Spleen (tissue), 11 donors: ENCODE measurements around the gene PLK1. TPM values are rescaled to one million over a fixed set of nuclear protein-coding genes. Genes with fewer than 3 reads are reported as not detected.
A peak's percentile ranks its signal among the peaks of the same experiment; 100 is the strongest.

ENCODE experiments used
- DNase-seq: peaks from one replicate; pipeline ENCODE4 v3.0.0-alpha.2; 2020
- H3K27ac ChIP-seq, 8 donors: fragments of 200-600 bp; sonication (generic) in 7 of 8; 1 replicate in 4 of 8; 2 replicates in 4 of 8; pipeline versions ENCODE4 v1.5.0 to v1.8.0; 2016 to 2021; ENCODE audit warnings: inconsistent platforms in 4 of 8, mild to moderate bottlenecking in 4 of 8, moderate library complexity in 1 of 8
- H3K27me3 ChIP-seq, 7 donors: fragments of 200-600 bp; sonication (generic) in 6 of 7; replicated peaks in 1 of 7; 1 replicate in 4 of 7; 2 replicates in 3 of 7; pipeline versions ENCODE4 v1.5.0 to v1.8.0; 2016 to 2021; ENCODE audit warnings: inconsistent platforms in 3 of 7, mild to moderate bottlenecking in 1 of 7
- H3K36me3 ChIP-seq, 6 donors: fragments of 200-600 bp; sonication (generic) in 5 of 6; 1 replicate in 4 of 6; 2 replicates in 2 of 6; pipeline versions ENCODE4 v1.5.0 to v1.8.0; 2016 to 2021; ENCODE audit warnings: inconsistent platforms in 2 of 6
- H3K4me1 ChIP-seq, 6 donors: fragments of 200-600 bp; sonication (generic) in 5 of 6; 1 replicate in 3 of 6; 2 replicates in 3 of 6; pipeline versions ENCODE4 v1.5.0 to v1.8.0; 2016 to 2021; ENCODE audit warnings: inconsistent platforms in 3 of 6
- H3K4me3 ChIP-seq, 8 donors: fragments of 200-600 bp; sonication (generic) in 7 of 8; 1 replicate in 4 of 8; 2 replicates in 4 of 8; pipeline versions ENCODE4 v1.5.0 to v1.8.0; 2016 to 2021; ENCODE audit warnings: inconsistent platforms in 4 of 8, mild to moderate bottlenecking in 4 of 8, moderate library complexity in 2 of 8
- H3K9me3 ChIP-seq, 8 donors: fragments of 200-600 bp; sonication (generic) in 7 of 8; 1 replicate in 4 of 8; 2 replicates in 4 of 8; pipeline versions ENCODE4 v1.5.0 to v1.8.0; 2016 to 2021; ENCODE audit warnings: inconsistent platforms in 4 of 8
- CTCF ChIP-seq, 11 experiments: fragments of 200-600 bp in 7 of 11; fragments of 450-650 bp in 4 of 11; sonication (generic) in 4 of 11; IDR thresholded peaks in 8 of 11; conservative IDR thresholded peaks in 3 of 11; 1 replicate in 7 of 11; 2 replicates in 4 of 11; pipeline versions ENCODE4 v1.4.0 to v1.8.0; 2016 to 2021; ENCODE audit warnings: antibody characterized with exemption in 11 of 11, inconsistent platforms in 4 of 11, mild to moderate bottlenecking in 1 of 11
- POLR2A ChIP-seq, 3 donors: fragments of 450-650 bp; IDR thresholded peaks; one replicate each; pipeline ENCODE4 v1.5.1; 2017; ENCODE audit warnings: antibody characterized with exemption in 3 of 3, mild to moderate bottlenecking in 1 of 3
- POLR2AphosphoS5 ChIP-seq, 3 donors: sonication (generic); formaldehyde crosslinking; IDR thresholded peaks; one replicate each; pipeline ENCODE4 v1.5.1; 2017; ENCODE audit warnings: antibody characterized with exemption in 3 of 3
- WGBS, 5 donors: extraction: QIAGEN DNeasy Blood & Tissue Kit in 3 of 5; methylation state at CpG; one replicate each; pipeline versions ENCODE4 v1.1.5 to v1.1.7; 2013 to 2018; 5-methylcytosine and 5-hydroxymethylcytosine counted together
- intact Hi-C: fragments of 100-400 bp; cut with DNase I; formaldehyde crosslinking; loops from one replicate; pipeline ENCODE4 v1.15.0; 2023; ENCODE audit warnings: low total_unique reads
- polyA plus RNA-seq, 3 donors: library from polyadenylated mRNA; stranded (reverse); fragments of 200-250 nt; gene quantifications; one replicate each; pipeline ENCODE4 v1.2.1, GENCODE V29; 2013
- total RNA-seq, 7 donors: library from RNA; depleted of rRNA in 3 of 7; stranded (reverse); fragments of >200 nt in 3 of 7; fragmentation: NEBNext Ultra II Directional in 4 of 7; extraction: Animal tissue kit (Norgen Biotek cat#: 25700) in 4 of 7; gene quantifications; one replicate each; pipeline versions ENCODE4 v1.1.0 to v1.2.1, GENCODE V29; 2016 to 2021
- donor health status: healthy with polysubstance abuse.
- donor health status: DM: no; HTN: no; CAD: no; lungs with moderate emphysema.
- donor health status: DM: no; HTN: no; CAD: no.
- donor health status: Bipolar disorder and iron deficiency.
- donor health status: healthy.
- donor health status: DM: no; HTN: no; CAD: no.
- donor health status: DM: yes; HTN: yes; CAD: no.

PLK1 gene
- total and polyA plus RNA-seq, 10 donors, result 2.0 to 19.4 (median 7.2) TPM

- WGBS, 5 donors, result 59 to 75% (median 72%) methylated on average over 3 of the region's 3 CpGs
- Histone ChIP-seq H3K27me3 (peaks cover 0 to 19% (median 0%) of the 10 kb centered on the region in 7 donors), H3K27ac (no peak overlapping the region), H3K36me3 (no peaks in the 10 kb centered on the region), H3K4me1 (peaks cover 0 to 5% (median 2%) of the 10 kb centered on the region in 6 donors), H3K4me3 (no peak overlapping the region), H3K9me3 (peaks cover 0 to 22% (median 19%) of the 10 kb centered on the region in 8 donors)
- intact Hi-C loops, result no loop called here
- no peak for TF ChIP-seq POLR2AphosphoS5 (IDR thresholded peaks at IDR 0.05)
- no peak for TF ChIP-seq POLR2A (IDR thresholded peaks at IDR 0.05)
- no peak for TF ChIP-seq CTCF (IDR thresholded peaks at IDR 0.05 in 8 of 11, conservative IDR thresholded peaks at IDR 0.05 in 3 of 11)
- DNase-seq, result no peak
Measured at GRCh38 chr16:23724785-23725131, 46.1 kb downstream of the PLK1 start.

- WGBS, 5 donors, result 75 to 84% (median 79%) methylated on average over 3 of the region's 3 CpGs
- no peak overlapping the region for H3K27ac ChIP-seq
- H3K9me3 ChIP-seq, result peaks cover 0 to 22% (median 18%) of the 10 kb centered on the region in 8 donors
- H3K4me1 ChIP-seq, result peaks cover 0 to 5% (median 2%) of the 10 kb centered on the region in 6 donors
- no peaks in the 10 kb centered on the region for H3K36me3 ChIP-seq
- peaks cover 0 to 21% (median 0%) of the 10 kb centered on the region in 7 donors for H3K27me3 ChIP-seq
- intact Hi-C loops, result no loop called here
- no peak for TF ChIP-seq CTCF (IDR thresholded peaks at IDR 0.05 in 8 of 11, conservative IDR thresholded peaks at IDR 0.05 in 3 of 11)
- DNase-seq, result no peak
- H3K4me3 ChIP-seq, result no peak overlapping the region
Measured at GRCh38 chr16:23726710-23727109, 48.0 kb downstream of the PLK1 start.

DNA sequence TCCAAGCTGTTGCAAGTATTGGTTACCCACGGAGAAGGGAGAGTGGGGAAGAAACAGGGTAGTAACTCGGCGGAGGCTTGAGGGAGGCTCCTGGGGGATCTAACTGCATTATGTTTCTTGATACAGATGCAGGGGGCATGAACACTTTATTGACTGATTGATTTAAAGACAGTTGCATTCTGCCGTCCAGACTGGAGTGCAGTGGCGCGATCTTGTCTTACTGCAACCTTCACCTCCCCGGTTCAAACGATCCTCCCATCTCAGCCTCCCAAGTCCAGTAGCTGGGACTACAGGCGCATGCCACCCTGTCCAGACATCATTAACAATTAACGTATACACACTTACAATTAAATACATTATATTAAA lies 49.4 kb downstream of the PLK1 start:
- Histone ChIP-seq H3K36me3 (no peaks in the 10 kb centered on the region), H3K4me3 (no peak overlapping the region), H3K27ac (no peak overlapping the region), H3K27me3 (peaks cover 0 to 21% (median 0%) of the 10 kb centered on the region in 7 donors), H3K9me3 (peaks cover 0 to 8% (median 4%) of the 10 kb centered on the region in 8 donors), H3K4me1 (peaks cover 0 to 5% (median 2%) of the 10 kb centered on the region in 6 donors)
- intact Hi-C loops, result no loop called here
- no peak for DNase-seq
- no peak for TF ChIP-seq POLR2A (IDR thresholded peaks at IDR 0.05)
- TF ChIP-seq CTCF (IDR thresholded peaks at IDR 0.05 in 8 of 11, conservative IDR thresholded peaks at IDR 0.05 in 3 of 11), result peak in 5 of 11 experiments; percentile 0 to 38 (median 4)
- 57 to 67% (median 61%) methylated on average over 10 of the region's 10 CpGs for WGBS, 5 donors

DNA sequence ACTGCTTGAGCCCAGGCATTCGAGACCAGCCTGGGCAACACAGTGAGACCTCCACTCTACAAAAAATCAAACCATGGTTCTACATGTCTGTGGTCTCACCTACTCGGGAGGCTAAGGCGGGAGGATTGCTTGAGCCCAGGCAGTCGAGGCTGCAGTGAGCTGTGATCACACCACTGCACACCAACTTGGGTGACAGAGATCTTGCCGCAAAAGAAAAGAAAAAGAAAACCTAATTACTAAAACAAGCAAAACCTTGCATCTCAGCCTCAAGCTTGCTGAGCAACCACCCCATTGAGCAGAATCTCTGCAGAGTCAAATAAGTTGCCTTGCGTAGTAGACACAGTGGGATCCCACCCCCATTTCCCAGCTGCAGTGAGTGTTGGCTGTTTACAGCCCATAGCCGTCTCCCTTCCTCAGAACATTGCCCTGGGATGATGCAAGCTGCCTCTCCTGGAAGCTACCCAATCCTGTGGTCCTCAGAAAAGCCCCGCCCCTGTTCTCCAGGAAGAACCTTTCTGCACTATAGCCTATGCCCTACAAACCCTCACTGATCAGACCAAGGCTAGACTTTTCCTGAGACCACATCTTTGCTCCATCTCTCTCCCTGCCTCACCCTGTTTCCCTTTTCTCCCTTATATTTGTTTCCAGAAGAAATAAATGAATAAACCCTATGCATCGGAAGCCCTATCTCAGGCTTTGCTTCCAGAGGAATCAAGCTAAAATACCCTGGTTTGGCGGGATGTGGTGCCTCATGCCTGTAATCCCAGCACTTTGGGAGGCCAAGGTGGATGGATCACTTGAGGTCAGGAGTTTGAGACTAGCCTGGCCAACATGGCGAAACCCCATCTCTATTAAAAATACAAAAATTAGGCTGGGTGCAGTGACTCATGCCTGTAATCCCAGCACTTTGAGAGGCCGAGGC lies 51.1 kb downstream of the PLK1 start:
- Histone ChIP-seq H3K4me3 (no peak overlapping the region), H3K36me3 (no peaks in the 10 kb centered on the region), H3K27ac (no peak overlapping the region), H3K27me3 (peaks cover 0 to 16% (median 0%) of the 10 kb centered on the region in 7 donors), H3K9me3 (no peaks in the 10 kb centered on the region), H3K4me1 (peaks cover 0 to 5% (median 2%) of the 10 kb centered on the region in 6 donors)
- WGBS, 5 donors, result 74 to 84% (median 78%) methylated on average over 12 of the region's 12 CpGs
- TF ChIP-seq POLR2A (IDR thresholded peaks at IDR 0.05) (no peak), POLR2AphosphoS5 (IDR thresholded peaks at IDR 0.05) (no peak), CTCF (IDR thresholded peaks at IDR 0.05 in 8 of 11, conservative IDR thresholded peaks at IDR 0.05 in 3 of 11) (no peak)
- intact Hi-C loops, result loop anchor here (10.0 kb wide), 1 partner anchor 525 kb away; the partner anchor contains the start of gene CACNG3
- no peak for DNase-seq
